Measurements from ENCODE around the gene SBK2. TPM values are rescaled to one million over a fixed set of nuclear protein-coding genes. Genes with fewer than 3 reads are reported as not detected.

Gene SBK2
- polyA plus RNA-seq, 1 donor from 2014 or later = not detected

- H2AFZ ChIP-seq (ENCODE audit: low read depth, low read length) = no peak overlapping the region
- H3K27ac ChIP-seq (ENCODE audit: low read length) = no peak overlapping the region
- H3F3A ChIP-seq (ENCODE audit: insufficient read depth, low read length, poor library complexity, severe bottlenecking) = no peaks in the 10 kb centered on the region
- no peak for TF ChIP-seq EP300 (conservative IDR thresholded peaks at IDR 0.05; ENCODE audit: poor library complexity, severe bottlenecking)
- no peak for TF ChIP-seq MXI1 (conservative IDR thresholded peaks at IDR 0.05; ENCODE audit: poor library complexity, severe bottlenecking)
- TF ChIP-seq RAD21 (conservative IDR thresholded peaks at IDR 0.05) = no peak
- TF ChIP-seq TAF1 (IDR thresholded peaks at IDR 0.05; ENCODE audit: low read depth) = no peak
- TF ChIP-seq, protein P1, sequence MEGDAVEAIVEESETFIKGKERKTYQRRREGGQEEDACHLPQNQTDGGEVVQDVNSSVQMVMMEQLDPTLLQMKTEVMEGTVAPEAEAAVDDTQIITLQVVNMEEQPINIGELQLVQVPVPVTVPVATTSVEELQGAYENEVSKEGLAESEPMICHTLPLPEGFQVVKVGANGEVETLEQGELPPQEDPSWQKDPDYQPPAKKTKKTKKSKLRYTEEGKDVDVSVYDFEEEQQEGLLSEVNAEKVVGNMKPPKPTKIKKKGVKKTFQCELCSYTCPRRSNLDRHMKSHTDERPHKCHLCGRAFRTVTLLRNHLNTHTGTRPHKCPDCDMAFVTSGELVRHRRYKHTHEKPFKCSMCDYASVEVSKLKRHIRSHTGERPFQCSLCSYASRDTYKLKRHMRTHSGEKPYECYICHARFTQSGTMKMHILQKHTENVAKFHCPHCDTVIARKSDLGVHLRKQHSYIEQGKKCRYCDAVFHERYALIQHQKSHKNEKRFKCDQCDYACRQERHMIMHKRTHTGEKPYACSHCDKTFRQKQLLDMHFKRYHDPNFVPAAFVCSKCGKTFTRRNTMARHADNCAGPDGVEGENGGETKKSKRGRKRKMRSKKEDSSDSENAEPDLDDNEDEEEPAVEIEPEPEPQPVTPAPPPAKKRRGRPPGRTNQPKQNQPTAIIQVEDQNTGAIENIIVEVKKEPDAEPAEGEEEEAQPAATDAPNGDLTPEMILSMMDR (IDR thresholded peaks at IDR 0.05; ENCODE audit: poor library complexity, severe bottlenecking) = no peak
- no peak for TF ChIP-seq POLR2AphosphoS5 (IDR thresholded peaks at IDR 0.05)
- no peak for TF ChIP-seq SMC3 (conservative IDR thresholded peaks at IDR 0.05; ENCODE audit: poor library complexity)
- TF ChIP-seq REST (IDR thresholded peaks at IDR 0.05; ENCODE audit: borderline replicate concordance) = no peak
- no peak for TF ChIP-seq EZH2 (IDR thresholded peaks at IDR 0.05; ENCODE audit: borderline replicate concordance, insufficient read depth, low read length, poor library complexity, severe bottlenecking)
- H4K20me1 ChIP-seq (ENCODE audit: insufficient read depth) = no peaks in the 10 kb centered on the region
- peaks cover 5% of the 10 kb centered on the region for H3K79me2 ChIP-seq (replicated peaks; ENCODE audit: insufficient read depth, low read length)
- no peak overlapping the region for H3K4me2 ChIP-seq (ENCODE audit: low read length)
- no peaks in the 10 kb centered on the region for H3K9me2 ChIP-seq (ENCODE audit: insufficient read depth, low read length)
- H3K9me3 ChIP-seq (ENCODE audit: low read length) = no peaks in the 10 kb centered on the region
- no peaks in the 10 kb centered on the region for H3K27me3 ChIP-seq (ENCODE audit: insufficient read depth, low read depth, low read length)
- no peak overlapping the region for H3K4me3 ChIP-seq (ENCODE audit: low read length)
- no peaks in the 10 kb centered on the region for H3K36me3 ChIP-seq (ENCODE audit: insufficient read depth, low read length)
- no peak overlapping the region for H3K9ac ChIP-seq (ENCODE audit: low read length)
Measured at GRCh38 chr19:55490478-55491432, 46.2 kb downstream of the SBK2 start.

- H3K36me3 ChIP-seq (ENCODE audit: insufficient read depth, low read length) = no peaks in the 10 kb centered on the region
- peaks cover 12% of the 10 kb centered on the region for H3K79me2 ChIP-seq (replicated peaks; ENCODE audit: insufficient read depth, low read length)
- H3K9ac ChIP-seq (ENCODE audit: low read length) = no peak overlapping the region
- no peak overlapping the region for H3K4me3 ChIP-seq (ENCODE audit: low read length)
- no peaks in the 10 kb centered on the region for H3K9me2 ChIP-seq (ENCODE audit: insufficient read depth, low read length)
- H3K27me3 ChIP-seq (ENCODE audit: insufficient read depth, low read depth, low read length) = no peaks in the 10 kb centered on the region
- no peak overlapping the region for H3K27ac ChIP-seq (ENCODE audit: low read length)
- H3F3A ChIP-seq (ENCODE audit: insufficient read depth, low read length, poor library complexity, severe bottlenecking) = no peaks in the 10 kb centered on the region
- TF ChIP-seq POLR2AphosphoS5 (IDR thresholded peaks at IDR 0.05) (no peak), EZH2 (IDR thresholded peaks at IDR 0.05; ENCODE audit: borderline replicate concordance, insufficient read depth, low read length, poor library complexity, severe bottlenecking) (no peak), RAD21 (conservative IDR thresholded peaks at IDR 0.05) (no peak), TAF1 (IDR thresholded peaks at IDR 0.05; ENCODE audit: low read depth) (no peak), MXI1 (conservative IDR thresholded peaks at IDR 0.05; ENCODE audit: poor library complexity, severe bottlenecking) (no peak), REST (IDR thresholded peaks at IDR 0.05; ENCODE audit: borderline replicate concordance) (no peak), SMC3 (conservative IDR thresholded peaks at IDR 0.05; ENCODE audit: poor library complexity) (no peak), EP300 (conservative IDR thresholded peaks at IDR 0.05; ENCODE audit: poor library complexity, severe bottlenecking) (no peak)
- TF ChIP-seq, protein P1 (IDR thresholded peaks at IDR 0.05; ENCODE audit: poor library complexity, severe bottlenecking) = no peak
- H3K4me2 ChIP-seq (ENCODE audit: low read length) = no peak overlapping the region
- no peaks in the 10 kb centered on the region for H4K20me1 ChIP-seq (ENCODE audit: insufficient read depth)
- no peaks in the 10 kb centered on the region for H3K9me3 ChIP-seq (ENCODE audit: low read length)
- no peak overlapping the region for H2AFZ ChIP-seq (ENCODE audit: low read depth, low read length)
Measured at GRCh38 chr19:55489711-55490477, 47.0 kb downstream of the SBK2 start.
